Activated naive CD8-positive, alpha-beta T cell (primary cell): ENCODE measurements around the gene THSD4.
"Not testable (repeated sequence)": the region's sequence is repeated elsewhere in the genome, so short reads cannot be mapped to it uniquely, and the experiment has no call there.

Source experiments
- H3K27ac Mint-ChIP-seq: one replicate; pipeline ENCODE4 v1.8.0; 2021; ENCODE audit warnings: mixed read lengths
- H3K27me3 Mint-ChIP-seq: one replicate; pipeline ENCODE4 v1.8.0; 2021; ENCODE audit warnings: mixed read lengths
- H3K36me3 Mint-ChIP-seq: one replicate; pipeline ENCODE4 v1.8.0; 2021; ENCODE audit warnings: mixed read lengths
- H3K4me1 Mint-ChIP-seq: one replicate; pipeline ENCODE4 v1.8.0; 2021; ENCODE audit warnings: low read depth, mixed read lengths
- H3K4me3 Mint-ChIP-seq: one replicate; pipeline ENCODE4 v1.8.0; 2021; ENCODE audit warnings: mild to moderate bottlenecking, mixed read lengths
- H3K9me3 Mint-ChIP-seq: one replicate; pipeline ENCODE4 v1.8.0; 2021; ENCODE audit warnings: low read depth, mixed read lengths

THSD4 gene

GRCh38 chr15:71431343-71432336 lies 316.4 kb downstream of the THSD4 start:
- H3K4me1 Mint-ChIP-seq: no peaks in the 10 kb centered on the region
- H3K27ac Mint-ChIP-seq: no peak overlapping the region
- H3K36me3 Mint-ChIP-seq: no peaks in the 10 kb centered on the region
- H3K9me3 Mint-ChIP-seq: no peaks in the 10 kb centered on the region
- H3K4me3 Mint-ChIP-seq: no peak overlapping the region
- H3K27me3 Mint-ChIP-seq: peaks cover 2% of the 10 kb centered on the region

- no peak overlapping the region for H3K27ac Mint-ChIP-seq
- H3K9me3 Mint-ChIP-seq: no peaks in the 10 kb centered on the region
Measured at GRCh38 chr15:71433402-71433801, 318.1 kb downstream of the THSD4 start.

GRCh38 chr15:71434774-71435173 lies 319.5 kb downstream of the THSD4 start:
- H3K27me3 Mint-ChIP-seq: no peaks in the 10 kb centered on the region
- no peaks in the 10 kb centered on the region for H3K9me3 Mint-ChIP-seq
- no peaks in the 10 kb centered on the region for H3K36me3 Mint-ChIP-seq
- no peak overlapping the region for H3K4me3 Mint-ChIP-seq
- no peaks in the 10 kb centered on the region for H3K4me1 Mint-ChIP-seq
- no peak overlapping the region for H3K27ac Mint-ChIP-seq

More at GRCh38 chr15:71433402-71433801, 318.1 kb downstream of the THSD4 start:
- no peak overlapping the region for H3K4me3 Mint-ChIP-seq
- peaks cover 2% of the 10 kb centered on the region for H3K27me3 Mint-ChIP-seq
- no peaks in the 10 kb centered on the region for H3K36me3 Mint-ChIP-seq
- H3K4me1 Mint-ChIP-seq: no peaks in the 10 kb centered on the region

- H3K36me3 Mint-ChIP-seq: no peaks in the 10 kb centered on the region
- H3K27ac Mint-ChIP-seq: no peak overlapping the region
- no peak overlapping the region for H3K4me3 Mint-ChIP-seq
- H3K9me3 Mint-ChIP-seq: no peaks in the 10 kb centered on the region
- no peaks in the 10 kb centered on the region for H3K4me1 Mint-ChIP-seq
- no peaks in the 10 kb centered on the region for H3K27me3 Mint-ChIP-seq
Measured at GRCh38 chr15:71435552-71435951, 320.3 kb downstream of the THSD4 start.

GRCh38 chr15:71436854-71437253 lies 321.6 kb downstream of the THSD4 start:
- H3K4me3 Mint-ChIP-seq: no peak overlapping the region
- peaks cover 2% of the 10 kb centered on the region for H3K27me3 Mint-ChIP-seq
- H3K36me3 Mint-ChIP-seq: no peaks in the 10 kb centered on the region
- H3K4me1 Mint-ChIP-seq: no peaks in the 10 kb centered on the region
- H3K27ac Mint-ChIP-seq: no peak overlapping the region
- H3K9me3 Mint-ChIP-seq: no peaks in the 10 kb centered on the region

- no peaks in the 10 kb centered on the region for H3K36me3 Mint-ChIP-seq
- peaks cover 2% of the 10 kb centered on the region for H3K27me3 Mint-ChIP-seq
- no peaks in the 10 kb centered on the region for H3K4me1 Mint-ChIP-seq
- H3K9me3 Mint-ChIP-seq: no peaks in the 10 kb centered on the region
- no peak overlapping the region for H3K27ac Mint-ChIP-seq
- H3K4me3 Mint-ChIP-seq: no peak overlapping the region
Measured at GRCh38 chr15:71437404-71437803, 322.1 kb downstream of the THSD4 start.

GRCh38 chr15:71437919-71438318 lies 322.6 kb downstream of the THSD4 start:
- H3K27ac Mint-ChIP-seq: no peak overlapping the region
- no peaks in the 10 kb centered on the region for H3K36me3 Mint-ChIP-seq
- no peaks in the 10 kb centered on the region for H3K4me1 Mint-ChIP-seq
- H3K9me3 Mint-ChIP-seq: no peaks in the 10 kb centered on the region
- peaks cover 4% of the 10 kb centered on the region for H3K27me3 Mint-ChIP-seq
- H3K4me3 Mint-ChIP-seq: no peak overlapping the region

- H3K4me3 Mint-ChIP-seq, H3K36me3 Mint-ChIP-seq, H3K27ac Mint-ChIP-seq, H3K9me3 Mint-ChIP-seq, H3K27me3 Mint-ChIP-seq, H3K4me1 Mint-ChIP-seq: not testable (repeated sequence)
Measured at GRCh38 chr15:71439478-71439877, 324.2 kb downstream of the THSD4 start.

- H3K4me1 Mint-ChIP-seq: no peaks in the 10 kb centered on the region
- H3K36me3 Mint-ChIP-seq: no peaks in the 10 kb centered on the region
- H3K9me3 Mint-ChIP-seq: no peaks in the 10 kb centered on the region
- no peak overlapping the region for H3K4me3 Mint-ChIP-seq
- H3K27me3 Mint-ChIP-seq: peaks cover 4% of the 10 kb centered on the region
- H3K27ac Mint-ChIP-seq: no peak overlapping the region
Measured at GRCh38 chr15:71440489-71441110, 325.3 kb downstream of the THSD4 start.

- Mint-ChIP-seq H3K27me3 (peaks cover 4% of the 10 kb centered on the region), H3K36me3 (no peaks in the 10 kb centered on the region), H3K4me3 (no peak overlapping the region), H3K27ac (no peak overlapping the region), H3K9me3 (no peaks in the 10 kb centered on the region), H3K4me1 (no peaks in the 10 kb centered on the region)
Measured at GRCh38 chr15:71443538-71443937, 328.3 kb downstream of the THSD4 start.

- Mint-ChIP-seq H3K27me3 (peaks cover 4% of the 10 kb centered on the region), H3K4me1 (no peaks in the 10 kb centered on the region), H3K9me3 (no peaks in the 10 kb centered on the region), H3K4me3 (no peak overlapping the region), H3K27ac (no peak overlapping the region), H3K36me3 (no peaks in the 10 kb centered on the region)
Measured at GRCh38 chr15:71444032-71444810, 328.9 kb downstream of the THSD4 start.

GRCh38 chr15:71444866-71445590 lies 329.8 kb downstream of the THSD4 start:
- Mint-ChIP-seq H3K4me3 (no peak overlapping the region), H3K36me3 (no peaks in the 10 kb centered on the region), H3K27ac (no peak overlapping the region), H3K27me3 (peaks cover 4% of the 10 kb centered on the region), H3K9me3 (no peaks in the 10 kb centered on the region), H3K4me1 (no peaks in the 10 kb centered on the region)

GRCh38 chr15:71447328-71448250 lies 332.3 kb downstream of the THSD4 start:
- no peak overlapping the region for H3K4me3 Mint-ChIP-seq
- no peaks in the 10 kb centered on the region for H3K9me3 Mint-ChIP-seq
- peaks cover 2% of the 10 kb centered on the region for H3K27me3 Mint-ChIP-seq
- H3K4me1 Mint-ChIP-seq: no peaks in the 10 kb centered on the region
- H3K36me3 Mint-ChIP-seq: no peaks in the 10 kb centered on the region
- no peak overlapping the region for H3K27ac Mint-ChIP-seq
